ENCODE data around the gene TBR1. TPM values are rescaled to one million over a fixed set of nuclear protein-coding genes. Genes with fewer than 3 reads are reported as not detected.

TBR1 gene
- total RNA-seq = not detected

- Mint-ChIP-seq H3K36me3 (ENCODE audit: low read depth) (peaks cover 7% of the 10 kb centered on the region), H3K4me3 (peak within 1 kb of the TSS; percentile 52), H3K4me1 (ENCODE audit: low read depth) (peaks cover 43% of the 10 kb centered on the region), H3K27me3 (peaks cover 58% of the 10 kb centered on the region), H3K9me3 (no peaks in the 10 kb centered on the region), H3K27ac (no peak within 1 kb of the TSS)
- ChIA-PET CTCF (interaction anchor here (1.5 kb wide), 1 partner anchor 11 kb away, joined by 6 read pairs; no protein-coding TSS in a partner anchor), POLR2A (interaction anchor here (1.6 to 1.8 kb wide), 2 partner anchors 9 to 11 kb away, joined by 4 to 5 read pairs; no protein-coding TSS in a partner anchor)
- peak; percentile 42 for DNase-seq
- no peak for ATAC-seq
- intact Hi-C loops (cut with micrococcal nuclease) = no loop called here
- TF ChIP-seq CTCF (IDR thresholded peaks at IDR 0.05) = no peak
These were observed at the start of gene TBR1 for GRCh38 chr2:161415987-161416707. TSS of gene TBR1 (plus strand) at chr2:161416297. CDS start at chr2:161416411, 114 bp downstream.

- ChIA-PET POLR2A (no interaction called here), CTCF (no interaction called here)
- peaks cover 29% of the 10 kb centered on the region for H3K36me3 Mint-ChIP-seq (ENCODE audit: low read depth)
- intact Hi-C loops (cut with micrococcal nuclease) = no loop called here
- no peaks in the 10 kb centered on the region for H3K27me3 Mint-ChIP-seq
- H3K4me1 Mint-ChIP-seq (ENCODE audit: low read depth) = no peaks in the 10 kb centered on the region
- TF ChIP-seq CTCF (IDR thresholded peaks at IDR 0.05) = no peak
- H3K9me3 Mint-ChIP-seq = peaks cover 4% of the 10 kb centered on the region
- DNase-seq (no peak), ATAC-seq (no peak)
- H3K27ac Mint-ChIP-seq = no peak overlapping the region
- no peak overlapping the region for H3K4me3 Mint-ChIP-seq
These were observed 48.4 kb upstream of the TBR1 start for GRCh38 chr2:161367675-161368074.

GRCh38 chr2:161369311-161369710 lies 46.8 kb upstream of the TBR1 start:
- H3K27ac Mint-ChIP-seq = no peak overlapping the region
- no peaks in the 10 kb centered on the region for H3K4me1 Mint-ChIP-seq (ENCODE audit: low read depth)
- intact Hi-C loops (cut with micrococcal nuclease) = no loop called here
- no peaks in the 10 kb centered on the region for H3K27me3 Mint-ChIP-seq
- H3K9me3 Mint-ChIP-seq = no peaks in the 10 kb centered on the region
- no peak overlapping the region for H3K4me3 Mint-ChIP-seq
- CTCF ChIA-PET = no interaction called here
- ATAC-seq (no peak), DNase-seq (no peak)
- POLR2A ChIA-PET = no interaction called here
- H3K36me3 Mint-ChIP-seq (ENCODE audit: low read depth) = peaks cover 22% of the 10 kb centered on the region
- TF ChIP-seq CTCF (IDR thresholded peaks at IDR 0.05) = no peak

GRCh38 chr2:161370981-161371380 lies 45.1 kb upstream of the TBR1 start:
- H3K9me3 Mint-ChIP-seq = no peaks in the 10 kb centered on the region
- H3K4me3 Mint-ChIP-seq = no peak overlapping the region
- no peak for DNase-seq
- H3K4me1 Mint-ChIP-seq (ENCODE audit: low read depth) = no peaks in the 10 kb centered on the region
- CTCF ChIA-PET = no interaction called here
- H3K27ac Mint-ChIP-seq = no peak overlapping the region
- no peak for TF ChIP-seq CTCF (IDR thresholded peaks at IDR 0.05)
- H3K27me3 Mint-ChIP-seq = no peaks in the 10 kb centered on the region
- intact Hi-C loops (cut with micrococcal nuclease) = no loop called here
- no peak for ATAC-seq
- peaks cover 22% of the 10 kb centered on the region for H3K36me3 Mint-ChIP-seq (ENCODE audit: low read depth)
- POLR2A ChIA-PET = no interaction called here

- intact Hi-C loops (cut with micrococcal nuclease) = no loop called here
These were observed 44.2 kb upstream of the TBR1 start for GRCh38 chr2:161371869-161372268.

More at GRCh38 chr2:161371869-161372268, 44.2 kb upstream of the TBR1 start:
- H3K27me3 Mint-ChIP-seq = no peaks in the 10 kb centered on the region
- CTCF ChIA-PET = no interaction called here
- no peaks in the 10 kb centered on the region for H3K4me1 Mint-ChIP-seq (ENCODE audit: low read depth)
- H3K27ac Mint-ChIP-seq = no peak overlapping the region
- POLR2A ChIA-PET = interaction anchor here (1.2 kb wide), 1 partner anchor 20 kb away, joined by 3 read pairs; no protein-coding TSS in a partner anchor
- no peak for TF ChIP-seq CTCF (IDR thresholded peaks at IDR 0.05)
- no peak for DNase-seq
- H3K4me3 Mint-ChIP-seq = no peak overlapping the region
- no peaks in the 10 kb centered on the region for H3K9me3 Mint-ChIP-seq
- H3K36me3 Mint-ChIP-seq (ENCODE audit: low read depth) = peaks cover 19% of the 10 kb centered on the region
- ATAC-seq = no peak
